PC-3 (cell line): Measurements from ENCODE around the gene ARVCF.

ENCODE experiments used
- CTCF ChIP-seq: fragments of 300-600 bp; sonication (generic); conservative IDR thresholded peaks from 2 replicates; pipeline ENCODE4 v1.5.1; 2017; ENCODE audit warnings: antibody characterized with exemption, low read depth, mild to moderate bottlenecking, low read length
- EZH2 ChIP-seq: fragments of 300-600 bp; sonication (generic); IDR thresholded peaks from one replicate; pipeline ENCODE4 v1.6.1; 2017; ENCODE audit warnings: antibody characterized with exemption, mild to moderate bottlenecking, low read length; ENCODE audit not compliant: unreplicated experiment

DNA sequence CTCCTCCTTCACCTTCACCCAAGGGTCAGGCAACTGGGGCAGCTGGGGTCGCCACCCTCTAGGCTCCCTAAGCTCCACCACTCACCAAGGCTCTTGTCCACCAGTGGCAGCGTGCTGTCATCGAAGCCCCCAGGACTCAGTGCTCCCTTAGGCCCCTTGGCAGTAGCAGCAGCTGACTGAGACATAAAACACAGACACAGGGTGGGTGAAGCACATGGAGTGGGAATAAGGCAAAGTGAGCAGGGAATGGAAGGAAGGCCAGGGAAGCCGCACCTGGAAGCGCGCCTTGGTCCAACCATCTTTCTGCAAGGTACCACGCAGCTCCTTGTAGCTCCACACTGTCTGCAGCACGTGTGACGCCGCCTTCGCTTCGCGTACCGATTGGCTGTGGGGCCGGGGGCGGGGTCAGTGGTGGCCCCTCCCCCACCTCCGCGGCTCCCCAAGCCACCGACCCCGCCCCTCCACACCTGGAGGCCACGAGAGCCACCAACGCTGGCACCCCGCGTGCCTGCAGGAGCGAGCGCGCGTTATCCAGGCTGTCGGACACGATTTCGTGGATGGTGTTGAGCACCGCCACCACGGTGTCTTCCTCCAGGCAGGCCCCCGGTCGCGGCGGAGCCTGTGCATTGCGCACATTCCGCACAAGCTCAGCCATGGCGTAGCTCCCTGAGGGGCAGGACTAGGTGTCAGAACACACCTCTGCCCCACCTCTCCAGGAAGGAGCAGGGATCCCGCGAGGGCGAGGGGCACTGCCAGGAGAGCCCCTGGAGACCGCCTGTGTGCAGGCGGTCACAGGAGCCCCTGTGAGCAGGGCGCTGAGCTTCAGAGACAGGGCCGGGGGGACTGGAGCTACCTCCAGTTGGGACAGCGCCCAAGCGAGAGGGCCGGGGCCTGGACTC lies 43.7 kb downstream of the ARVCF start:
- TF ChIP-seq CTCF (no peak), EZH2 (no peak)
